H1 (cell line): ENCODE results near the gene LRRN1. TPM values are rescaled to one million over a fixed set of nuclear protein-coding genes. Genes with fewer than 3 reads are reported as not detected.

Source experiments
- CTCF ChIA-PET: fragments of 300-600 bp; sonication (Branson Sonifier 250); formaldehyde crosslinking; loops from one replicate; lab custom pipeline; 2021; ENCODE audit not compliant: partially characterized antibody; lab: Charles Lee
- POLR2A ChIA-PET: fragments of 300-600 bp; sonication (Branson Sonifier 250); formaldehyde crosslinking; loops from one replicate; lab custom pipeline; 2021; ENCODE audit warnings: inconsistent platforms; ENCODE audit not compliant: partially characterized antibody; lab: Charles Lee
- DNase-seq, 2 experiments: peaks; one replicate each; pipeline versions ENCODE4 v3.0.0 to v3.0.0-alpha.2; 2010 to 2022; ENCODE audit warnings: low spot score in 2 of 2, low read depth in 1 of 2, mixed read lengths in 1 of 2
- FAIRE-seq: peaks from 2 replicates; lab custom pipeline; 2011; peaks lifted over from hg19 to GRCh38; lab: Jason Lieb, UNC
- H2AFZ ChIP-seq: 2 replicates; pipeline ENCODE4 v1.8.1; 2012; ENCODE audit warnings: low read length, inconsistent platforms
- H2AK5ac ChIP-seq: 2 replicates; pipeline ENCODE4 v1.6.1; 2013; ENCODE audit warnings: low read depth, low read length
- H2BK120ac ChIP-seq: replicated peaks from 2 replicates; pipeline ENCODE3; 2013; ENCODE audit warnings: low read depth, low read length, inconsistent platforms
- H2BK12ac ChIP-seq: 2 replicates; pipeline ENCODE4 v1.6.1; 2013; ENCODE audit warnings: low read depth, low read length
- H2BK15ac ChIP-seq: 2 replicates; pipeline ENCODE4 v1.6.1; 2013; ENCODE audit warnings: low read length
- H2BK20ac ChIP-seq: 2 replicates; pipeline ENCODE4 v1.6.1; 2013; ENCODE audit warnings: low read length
- H2BK5ac ChIP-seq: 2 replicates; pipeline ENCODE4 v1.6.1; 2013; ENCODE audit warnings: low read depth, low read length
- H3K14ac ChIP-seq: 2 replicates; pipeline ENCODE4 v1.6.1; 2013; ENCODE audit warnings: inconsistent platforms; ENCODE audit not compliant: insufficient read length
- H3K18ac ChIP-seq: 2 replicates; pipeline ENCODE4 v1.6.1; 2013; ENCODE audit warnings: low read length; ENCODE audit errors: extremely low read depth
- H3K23ac ChIP-seq: 2 replicates; pipeline ENCODE4 v1.6.1; 2013; ENCODE audit warnings: inconsistent platforms; ENCODE audit not compliant: insufficient read length
- H3K23me2 ChIP-seq: 2 replicates; pipeline ENCODE4 v1.6.1; 2013; ENCODE audit warnings: low read depth, low read length
- H3K27ac ChIP-seq: 2 replicates; pipeline ENCODE4 v1.6.1; 2011; ENCODE audit warnings: low read depth, low read length, inconsistent platforms
- H3K27me3 ChIP-seq, 4 experiments: replicated peaks in 1 of 4; 1 replicate in 1 of 4; 2 replicates in 3 of 4; pipeline versions ENCODE4 v1.6.1 to v1.8.1; 2011 to 2013; ENCODE audit warnings: low read length in 3 of 4, mild to moderate bottlenecking in 3 of 4, inconsistent platforms in 2 of 4, mixed read lengths in 2 of 4, moderate library complexity in 1 of 4; ENCODE audit not compliant: control insufficient read depth in 3 of 4, insufficient read depth in 3 of 4; ENCODE audit errors: extremely low read depth in 1 of 4
- H3K36me3 ChIP-seq, 4 experiments: 2 replicates each; pipeline versions ENCODE4 v1.6.1 to v1.8.1; 2011 to 2013; ENCODE audit warnings: mild to moderate bottlenecking in 4 of 4, low read length in 3 of 4, moderate library complexity in 2 of 4, control low read depth in 1 of 4, inconsistent platforms in 1 of 4; ENCODE audit not compliant: insufficient read depth in 4 of 4, control insufficient read depth in 2 of 4
- H3K4ac ChIP-seq: replicated peaks from 2 replicates; pipeline ENCODE3; 2013; ENCODE audit warnings: low read length, low read depth, mixed read lengths, inconsistent platforms; ENCODE audit not compliant: insufficient read length
- H3K4me1 ChIP-seq, 4 experiments: replicated peaks in 1 of 4; 1 replicate in 1 of 4; 2 replicates in 3 of 4; pipeline versions ENCODE4 v1.6.1 to v1.8.1; 2011 to 2013; ENCODE audit warnings: low read length in 3 of 4, inconsistent platforms in 2 of 4, mixed read lengths in 1 of 4; ENCODE audit not compliant: insufficient read depth in 4 of 4, control insufficient read depth in 3 of 4
- H3K4me2 ChIP-seq, 2 experiments: 2 replicates each; pipeline versions ENCODE4 v1.6.1 to v1.8.1; 2011 to 2013; ENCODE audit warnings: low read depth in 2 of 2, low read length in 2 of 2, control low read depth in 1 of 2, inconsistent platforms in 1 of 2, mild to moderate bottlenecking in 1 of 2; ENCODE audit not compliant: insufficient read depth in 1 of 2
- H3K4me3 ChIP-seq, 4 experiments: fragments of 200-600, 300-600 bp in 1 of 4; sonication (generic), shearing (Covaris generic), sonication (Bioruptor Twin) in 1 of 4; 2 replicates each; pipeline versions ENCODE4 v1.5.1 to v1.8.1; 2011 to 2016; ENCODE audit warnings: low read length in 4 of 4, low read depth in 3 of 4, control low read depth in 2 of 4, inconsistent platforms in 2 of 4, mild to moderate bottlenecking in 2 of 4, mixed read lengths in 1 of 4, moderate library complexity in 1 of 4; ENCODE audit not compliant: insufficient read depth in 2 of 4; ENCODE audit errors: extremely low read depth in 1 of 4
- H3K56ac ChIP-seq: replicated peaks from 2 replicates; pipeline ENCODE3; 2013; ENCODE audit warnings: low read depth, mild to moderate bottlenecking, mixed read lengths, low read length, inconsistent platforms; ENCODE audit not compliant: insufficient read length
- H3K79me1 ChIP-seq: 2 replicates; pipeline ENCODE4 v1.6.1; 2013; ENCODE audit warnings: low read depth, low read length, control low read depth
- H3K79me2 ChIP-seq, 2 experiments: 2 replicates each; pipeline versions ENCODE4 v1.6.1 to v1.8.1; 2012 to 2013; ENCODE audit warnings: low read length in 2 of 2, mild to moderate bottlenecking in 2 of 2, inconsistent platforms in 1 of 2; ENCODE audit not compliant: insufficient read depth in 2 of 2, control insufficient read depth in 1 of 2
- H3K9ac ChIP-seq, 4 experiments: replicated peaks in 1 of 4; 1 replicate in 1 of 4; 2 replicates in 3 of 4; pipeline versions ENCODE4 v1.6.1 to v1.8.1; 2011 to 2013; ENCODE audit warnings: low read depth in 3 of 4, low read length in 3 of 4, control low read depth in 2 of 4, mild to moderate bottlenecking in 2 of 4, moderate library complexity in 2 of 4, inconsistent platforms in 1 of 4; ENCODE audit errors: extremely low read depth in 1 of 4
- H3K9me3 ChIP-seq, 2 experiments: 2 replicates each; pipeline versions ENCODE4 v1.6.1 to v1.8.1; 2012 to 2013; ENCODE audit warnings: mild to moderate bottlenecking in 2 of 2, moderate library complexity in 2 of 2, control low read depth in 1 of 2, inconsistent platforms in 1 of 2, low read depth in 1 of 2, low read length in 1 of 2, mixed read lengths in 1 of 2; ENCODE audit not compliant: insufficient read depth in 2 of 2
- H4K20me1 ChIP-seq, 2 experiments: replicated peaks in 1 of 2; 2 replicates each; pipeline versions ENCODE3 to v1.8.1; 2011 to 2013; ENCODE audit warnings: inconsistent platforms in 2 of 2, low read length in 2 of 2, mild to moderate bottlenecking in 1 of 2; ENCODE audit not compliant: insufficient read depth in 2 of 2, control insufficient read depth in 1 of 2
- H4K5ac ChIP-seq: 2 replicates; pipeline ENCODE4 v1.6.1; 2013; ENCODE audit warnings: low read length, low read depth, mixed read lengths, inconsistent platforms; ENCODE audit not compliant: insufficient read length
- H4K8ac ChIP-seq: 2 replicates; pipeline ENCODE4 v1.8.0; 2013; ENCODE audit warnings: mild to moderate bottlenecking, moderate library complexity, low read length, inconsistent platforms; ENCODE audit not compliant: insufficient read depth; ENCODE audit errors: extremely low read depth
- H4K91ac ChIP-seq: replicated peaks from 2 replicates; pipeline ENCODE3; 2013; ENCODE audit warnings: low read length, mixed read lengths, inconsistent platforms; ENCODE audit not compliant: insufficient read length
- CEBPB ChIP-seq: IDR thresholded peaks from 2 replicates; pipeline ENCODE4 v1.6.1; 2012; ENCODE audit warnings: low read depth, low read length
- GABPA ChIP-seq: IDR thresholded peaks from 2 replicates; pipeline ENCODE4 v1.6.1; 2011; ENCODE audit warnings: mild to moderate bottlenecking, low read length, moderate library complexity, borderline replicate concordance; ENCODE audit not compliant: insufficient read depth
- GTF2F1 ChIP-seq: IDR thresholded peaks from 2 replicates; pipeline ENCODE4 v1.6.1; 2012; ENCODE audit warnings: low read depth, low read length, improper control_type of control experiment, borderline replicate concordance
- NRF1 ChIP-seq: IDR thresholded peaks from 2 replicates; pipeline ENCODE4 v1.6.1; 2011; ENCODE audit warnings: mild to moderate bottlenecking, low read depth, low read length, improper control_type of control experiment
- PHF8 ChIP-seq: fragments of 200-600 bp; sonication (generic); conservative IDR thresholded peaks from 2 replicates; pipeline ENCODE4 v1.7.1; 2012; ENCODE audit warnings: low read depth, mild to moderate bottlenecking, inconsistent platforms, low read length, moderate library complexity
- RAD21 ChIP-seq, 2 experiments: IDR thresholded peaks in 1 of 2; conservative IDR thresholded peaks in 1 of 2; 2 replicates each; pipeline ENCODE4 v1.6.1; 2011; ENCODE audit warnings: low read depth in 2 of 2, low read length in 2 of 2, improper control_type of control experiment in 1 of 2, inconsistent platforms in 1 of 2, mild to moderate bottlenecking in 1 of 2, moderate library complexity in 1 of 2
- SIX5 ChIP-seq: IDR thresholded peaks from 2 replicates; pipeline ENCODE4 v1.6.1; 2011; ENCODE audit warnings: mild to moderate bottlenecking, low read depth, low read length
- SRF ChIP-seq: IDR thresholded peaks from 2 replicates; pipeline ENCODE4 v1.6.1; 2011; ENCODE audit warnings: mild to moderate bottlenecking, low read depth, low read length, moderate library complexity
- TBP ChIP-seq: IDR thresholded peaks from 2 replicates; pipeline ENCODE4 v1.6.1; 2011; ENCODE audit warnings: low read depth, low read length, improper control_type of control experiment
- TCF12 ChIP-seq: IDR thresholded peaks from 2 replicates; pipeline ENCODE4 v1.6.1; 2011; ENCODE audit warnings: low read depth, mild to moderate bottlenecking, low read length
- WGBS, 2 experiments: shearing (Covaris generic) in 1 of 2; methylation state at CpG; one replicate each; pipeline versions ENCODE4 v1.1.6 to v1.1.7; 2013 to 2015; ENCODE audit warnings: low lambda C conversion rate in 2 of 2, mixed read lengths in 2 of 2, inconsistent platforms in 1 of 2, low coverage in 1 of 2, missing lambda C conversion rate in 1 of 2; ENCODE audit not compliant: insufficient replicate concordance in 2 of 2, insufficient coverage in 1 of 2, insufficient read length in 1 of 2; ENCODE audit errors: extremely low coverage in 1 of 2, missing lambda C conversion rate in 1 of 2; 5-methylcytosine and 5-hydroxymethylcytosine counted together
- polyA plus RNA-seq, 7 experiments: library from polyadenylated mRNA; depleted of rRNA in 3 of 7; stranded (reverse) in 5 of 7; unstranded in 2 of 7; fragments of >200 nt in 5 of 7; fragments of 200-250 nt in 2 of 7; gene quantifications; 1 replicate in 5 of 7; 2 replicates in 1 of 7; 4 replicates in 1 of 7; pipeline versions ENCODE4 v1.2.1 to v1.2.3, GENCODE V29; 2011 to 2013; ENCODE audit warnings: missing spikeins in 2 of 7, mixed read lengths in 2 of 7
- total RNA-seq: library from RNA; stranded (reverse); fragmentation: NEBNext Ultra II Directional; extraction: Animal tissue kit (Norgen Biotek cat#: 25700); gene quantifications from 2 replicates; pipeline ENCODE4 v1.2.1, GENCODE V29; 2021

Gene LRRN1
- total and polyA plus RNA-seq, 2 of the 8 experiments (the other 6 are each of a cell fraction or from before 2014, with no cell fraction given), result 159 to 199 TPM

DNA sequence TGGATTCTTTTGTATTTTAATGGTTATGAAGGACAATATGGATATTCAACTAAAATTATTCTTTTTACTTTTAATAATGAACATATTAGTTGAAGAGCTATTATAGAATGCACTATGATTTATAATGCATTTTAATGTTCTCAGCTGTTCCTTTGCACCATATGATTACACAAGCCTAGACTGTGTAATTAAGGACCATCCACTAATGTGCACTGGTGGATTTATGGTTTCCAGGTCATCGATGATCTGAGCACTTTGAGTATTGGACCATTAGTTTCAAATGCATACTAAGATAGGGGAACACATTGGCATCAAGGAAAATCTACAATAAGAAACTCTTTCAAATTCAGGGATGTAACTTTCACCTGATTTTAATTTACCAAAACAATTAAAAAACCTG lies 16.8 kb downstream of the LRRN1 start:
- TF ChIP-seq TCF12 (no peak), SRF (no peak), CEBPB (no peak), GTF2F1 (no peak), PHF8 (no peak), GABPA (no peak), TBP (no peak), SIX5 (no peak), NRF1 (no peak), RAD21 (IDR thresholded peaks at IDR 0.05 in 1 of 2, conservative IDR thresholded peaks at IDR 0.05 in 1 of 2; ENCODE audit: low read depth in 2 of 2, low read length in 2 of 2) (no peak)
- H2AFZ ChIP-seq, result no peak overlapping the region
- no peak for FAIRE-seq

More for the DNA sequence above, 16.8 kb downstream of the LRRN1 start:
- Histone ChIP-seq H3K4me3 (no peak overlapping the region), H4K8ac (no peak overlapping the region), H3K36me3 (peaks cover 0 to 92% (median 38%) of the 10 kb centered on the region in 4 experiments; a peak in 6 of 8 replicates), H3K23ac (no peak overlapping the region), H3K9ac (no peak overlapping the region), H3K14ac (no peak overlapping the region), H2BK20ac (no peak overlapping the region), H3K79me1 (peaks cover 7% of the 10 kb centered on the region; the same call in 1 of the 2 replicates), H3K23me2 (no peaks in the 10 kb centered on the region), H2AK5ac (no peak overlapping the region), H3K4me1 (peaks cover 0 to 2% (median 0%) of the 10 kb centered on the region in 4 experiments; a peak in 2 of 7 replicates), H3K4ac (no peak overlapping the region), H2BK12ac (no peak overlapping the region), H3K79me2 (peaks cover 18 to 100% of the 10 kb centered on the region in 2 experiments), H3K4me2 (no peak overlapping the region), H3K27ac (no peak overlapping the region), H4K91ac (no peak overlapping the region), H3K56ac (no peak overlapping the region), H2BK15ac (no peak overlapping the region), H4K20me1 (peaks cover 38% of the 10 kb centered on the region in 2 experiments), H3K9me3 (no peaks in the 10 kb centered on the region), H4K5ac (no peak overlapping the region), H3K27me3 (no peaks in the 10 kb centered on the region), H2BK120ac (no peak overlapping the region), H2BK5ac (no peak overlapping the region), H3K18ac (no peak overlapping the region)
- WGBS, 2 experiments, result 90% methylated on average over 1 of the region's 1 CpG; no CpG with 5 or more reads in 1 of the 2 experiments
- CTCF ChIA-PET, result interaction anchor here (0.6 to 1.3 kb wide), 2 partner anchors 9 to 795 kb away, joined by 4 read pairs; no protein-coding TSS in a partner anchor
- POLR2A ChIA-PET, result interaction anchor here (1.7 to 11.2 kb wide), 5 partner anchors 10 to 16 kb away, joined by 4 to 115 read pairs (median 18); partner anchors contain the start of gene LRRN1
- DNase-seq, result no peak
